GM10266 (cell line): ENCODE data around the gene NR1D1.

Source experiments
- DNase-seq: peaks from one replicate; pipeline ENCODE4 v3.0.0; 2012; ENCODE audit errors: extremely low spot score
- TF ChIP-seq, protein P1 (sequence below): IDR thresholded peaks from 2 replicates; pipeline ENCODE4 v1.5.1; 2012; ENCODE audit warnings: mild to moderate bottlenecking, low read depth; ENCODE audit not compliant: control insufficient read depth, insufficient read depth; ENCODE audit errors: missing control alignments

NR1D1 gene

DNA sequence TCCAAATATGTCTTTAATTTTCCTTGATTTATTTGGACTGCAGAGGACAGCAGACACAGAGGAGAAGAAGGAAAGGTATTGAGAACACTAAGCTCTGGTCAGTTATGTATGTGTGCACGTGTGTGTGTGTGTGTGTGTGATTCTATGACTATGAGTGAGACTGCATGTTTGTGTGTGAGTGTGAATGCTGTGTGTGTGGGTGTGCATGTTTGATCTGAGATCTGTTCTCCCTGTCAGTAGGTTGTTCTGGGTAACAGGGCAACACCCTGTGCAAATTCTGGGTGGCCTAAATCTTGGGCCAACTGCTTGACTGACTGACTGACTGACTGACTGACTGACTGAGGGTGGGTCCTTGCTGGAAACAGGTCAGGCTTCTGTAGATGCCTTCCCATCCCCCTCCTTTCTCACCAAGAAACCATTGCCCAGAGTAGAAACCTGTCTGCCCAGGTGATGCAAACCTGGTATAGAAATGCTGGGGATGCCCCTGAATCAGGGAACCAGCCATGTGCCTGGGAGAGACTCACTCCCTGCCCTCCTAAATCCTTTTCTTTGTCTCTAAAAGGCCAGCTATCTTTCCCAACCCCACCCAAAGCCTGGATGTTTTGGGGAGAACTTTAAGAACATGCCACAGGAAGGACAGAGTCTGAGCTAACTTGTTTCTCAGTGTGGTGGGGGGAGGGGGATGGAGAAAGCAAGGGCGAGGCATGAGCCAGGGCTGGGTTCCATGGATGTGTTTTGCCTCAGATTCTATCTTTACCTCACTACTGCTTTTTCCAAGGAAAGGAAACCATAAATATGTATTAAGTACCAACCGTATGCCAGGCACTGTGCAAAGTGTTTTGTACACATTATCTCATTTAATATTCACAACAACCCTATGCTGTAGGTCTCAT, 4.5 kb upstream of the NR1D1 start:
- TF ChIP-seq, protein P1, sequence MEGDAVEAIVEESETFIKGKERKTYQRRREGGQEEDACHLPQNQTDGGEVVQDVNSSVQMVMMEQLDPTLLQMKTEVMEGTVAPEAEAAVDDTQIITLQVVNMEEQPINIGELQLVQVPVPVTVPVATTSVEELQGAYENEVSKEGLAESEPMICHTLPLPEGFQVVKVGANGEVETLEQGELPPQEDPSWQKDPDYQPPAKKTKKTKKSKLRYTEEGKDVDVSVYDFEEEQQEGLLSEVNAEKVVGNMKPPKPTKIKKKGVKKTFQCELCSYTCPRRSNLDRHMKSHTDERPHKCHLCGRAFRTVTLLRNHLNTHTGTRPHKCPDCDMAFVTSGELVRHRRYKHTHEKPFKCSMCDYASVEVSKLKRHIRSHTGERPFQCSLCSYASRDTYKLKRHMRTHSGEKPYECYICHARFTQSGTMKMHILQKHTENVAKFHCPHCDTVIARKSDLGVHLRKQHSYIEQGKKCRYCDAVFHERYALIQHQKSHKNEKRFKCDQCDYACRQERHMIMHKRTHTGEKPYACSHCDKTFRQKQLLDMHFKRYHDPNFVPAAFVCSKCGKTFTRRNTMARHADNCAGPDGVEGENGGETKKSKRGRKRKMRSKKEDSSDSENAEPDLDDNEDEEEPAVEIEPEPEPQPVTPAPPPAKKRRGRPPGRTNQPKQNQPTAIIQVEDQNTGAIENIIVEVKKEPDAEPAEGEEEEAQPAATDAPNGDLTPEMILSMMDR: no peak

DNA sequence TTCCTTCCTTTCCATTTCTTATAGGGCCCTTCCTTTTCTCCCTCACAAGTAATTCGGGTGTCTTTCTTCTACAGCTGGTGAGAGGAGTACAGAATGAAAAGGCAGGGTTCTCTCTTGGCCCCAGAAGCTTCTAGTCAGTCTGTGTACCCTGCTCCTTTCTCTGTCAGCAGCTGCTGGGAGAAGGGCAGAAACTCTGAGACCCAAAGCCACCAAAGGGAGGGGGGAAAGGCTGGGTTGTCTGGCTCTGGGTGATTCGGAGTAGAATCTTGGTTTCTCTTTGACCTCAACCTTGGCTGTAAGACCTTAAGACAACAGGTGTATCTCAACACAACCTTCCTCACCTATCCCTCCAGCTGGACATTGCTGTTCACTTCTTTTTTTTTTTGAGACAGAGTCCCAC, 3.3 kb upstream of the NR1D1 start:
- DNase-seq: no peak
- TF ChIP-seq, protein P1: no peak

More for the DNA sequence above, 4.5 kb upstream of the NR1D1 start:
- no peak for DNase-seq

DNA sequence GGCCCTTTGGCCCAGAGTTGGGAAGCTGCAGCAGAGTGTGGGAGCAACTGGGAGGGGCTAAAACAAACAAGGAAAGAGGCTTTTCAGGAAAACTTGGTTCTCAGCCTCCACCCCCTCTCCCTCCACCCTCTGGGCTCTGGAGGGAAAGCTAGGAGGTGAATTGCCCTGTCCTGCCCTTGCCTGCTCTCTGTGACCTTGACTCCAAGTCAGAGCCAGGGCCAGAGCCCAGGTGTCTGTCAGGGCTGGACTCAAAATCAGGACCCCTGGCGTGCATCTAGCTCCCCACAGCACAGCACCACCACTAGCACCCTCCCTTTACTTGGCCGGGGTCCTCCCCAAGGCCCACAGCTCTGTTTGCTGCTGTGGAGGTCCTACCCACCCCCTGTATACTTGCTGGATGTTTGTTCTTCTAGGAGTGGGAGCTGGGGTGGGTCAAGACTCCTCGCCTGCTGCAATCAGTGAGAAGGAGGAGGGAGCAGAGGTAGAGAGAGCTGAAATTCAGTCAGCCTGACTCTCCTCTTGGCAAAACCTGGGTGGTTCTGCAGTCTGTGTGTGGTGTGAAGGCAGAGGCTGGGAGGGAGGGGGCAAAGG, 2.8 kb upstream of the NR1D1 start:
- DNase-seq: no peak
- TF ChIP-seq, protein P1: no peak

DNA sequence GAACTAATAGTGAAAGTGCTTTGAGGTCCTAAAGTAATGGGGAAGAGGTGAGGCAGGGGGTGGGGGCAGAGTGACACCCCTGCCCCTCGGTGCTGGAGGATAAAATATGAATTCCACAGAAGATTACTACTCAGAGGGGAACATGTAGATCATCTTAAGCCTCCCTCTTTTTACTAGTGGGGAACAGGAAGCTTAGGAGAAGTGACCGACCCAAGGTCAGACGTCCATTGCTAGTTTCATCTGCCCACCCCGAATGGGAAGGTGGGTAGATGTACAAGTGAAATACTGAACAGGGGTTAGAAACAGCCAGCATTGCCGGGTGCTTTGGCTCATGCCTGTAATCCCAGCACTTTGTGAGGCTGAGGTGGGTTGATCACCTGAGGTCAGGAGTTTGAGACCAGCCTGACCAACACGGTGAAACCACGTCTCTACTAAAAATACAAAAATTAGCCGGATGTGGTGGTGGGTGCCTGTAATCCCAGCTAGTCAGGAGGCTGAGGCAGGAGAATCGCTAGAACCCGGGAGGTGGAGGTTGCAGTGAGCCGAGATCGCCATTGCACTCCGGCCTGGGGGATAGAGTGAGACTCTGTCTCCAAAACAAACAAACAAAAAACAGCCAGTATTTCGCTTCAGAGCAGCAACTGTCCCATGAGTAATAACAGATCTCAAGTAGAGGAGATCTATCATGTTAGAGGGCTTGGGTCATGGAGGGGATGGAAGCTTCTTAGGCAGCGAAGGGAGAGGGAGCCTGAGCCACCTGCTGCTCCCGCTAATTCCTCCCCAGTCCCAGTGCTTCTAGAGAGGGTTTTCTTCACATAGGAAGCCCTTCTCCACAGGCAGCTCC, 1.2 kb upstream of the NR1D1 start:
- DNase-seq: no peak
- TF ChIP-seq, protein P1: no peak

DNA sequence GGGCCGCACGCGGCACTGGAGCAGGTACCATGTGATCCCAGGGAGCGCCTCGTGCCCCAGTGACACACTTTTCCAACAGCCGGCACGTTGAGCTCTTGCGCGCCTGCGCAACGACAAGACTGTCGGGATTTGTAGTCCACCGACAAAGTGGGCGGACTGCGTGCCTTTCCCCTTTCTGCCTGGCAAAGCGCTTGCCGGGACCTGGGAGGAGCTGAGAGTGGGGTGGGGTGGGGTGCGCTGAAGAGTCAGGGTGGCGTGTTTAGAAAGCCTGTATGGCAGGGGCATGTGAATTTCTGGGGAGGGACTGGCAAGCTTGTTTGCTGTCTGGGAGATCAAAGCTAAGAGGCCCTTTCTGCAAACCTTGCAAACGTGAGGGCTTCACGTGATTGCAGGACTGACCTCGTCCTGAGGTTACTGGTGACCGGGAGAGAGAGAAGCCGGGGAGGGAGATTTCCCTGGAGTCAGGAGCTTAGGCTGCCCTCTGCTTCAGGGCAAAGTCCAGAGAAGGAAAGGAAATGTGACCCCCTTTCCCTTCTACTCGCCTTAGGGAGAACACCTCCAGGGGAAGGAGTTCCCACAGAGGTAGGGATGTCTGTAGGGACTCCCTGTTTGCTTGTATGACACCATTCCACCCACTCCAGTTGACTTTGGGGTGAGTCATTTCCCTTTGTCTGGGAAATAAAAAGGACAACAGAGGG, 429 bp upstream of the NR1D1 start:
- TF ChIP-seq, protein P1: no peak
- peak; percentile 77 for DNase-seq

DNA sequence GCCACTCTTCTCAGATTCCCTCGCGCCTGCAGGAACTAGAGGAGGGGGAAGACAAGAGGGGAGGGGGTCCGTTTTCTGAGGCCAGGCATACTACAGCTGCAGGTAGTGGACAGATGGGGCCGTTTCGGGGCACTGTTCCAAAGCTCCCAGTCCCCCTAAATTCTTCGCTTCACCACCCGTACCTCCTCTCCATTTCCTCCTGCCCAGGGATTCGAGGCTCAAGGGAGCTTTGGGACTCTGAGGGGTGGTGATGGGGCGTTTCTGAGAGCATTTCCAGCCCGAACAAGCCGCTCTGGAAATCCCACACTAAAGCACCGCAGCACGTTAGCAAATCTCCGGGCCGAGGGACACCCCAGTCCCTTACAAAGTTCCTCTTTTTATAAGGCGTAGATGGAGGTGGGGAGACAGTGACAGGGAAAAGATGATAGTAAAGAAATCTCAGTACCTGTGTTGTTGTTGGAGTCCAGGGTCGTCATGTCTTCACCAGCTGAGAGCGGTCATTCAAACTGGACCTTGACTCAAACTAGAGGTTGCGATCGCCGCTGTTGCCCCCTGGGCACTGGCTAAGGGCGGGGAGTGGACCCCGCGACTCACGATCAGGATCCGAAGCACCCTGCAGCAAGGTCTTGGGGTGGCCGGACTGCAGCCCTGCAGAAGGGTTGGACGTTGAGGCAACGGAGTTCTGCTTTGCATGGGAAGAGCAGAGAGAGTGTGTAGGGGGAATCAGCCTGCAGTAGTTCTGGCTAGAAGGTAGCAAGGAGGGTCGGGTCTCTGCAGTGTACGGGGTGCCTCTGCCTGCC, 570 bp downstream of the NR1D1 start:
- DNase-seq: no peak
- TF ChIP-seq, protein P1: no peak
